ENCODE data around the gene ITIH3. TPM values are rescaled to one million over a fixed set of nuclear protein-coding genes. Genes with fewer than 3 reads are reported as not detected.

ITIH3 gene
- total RNA-seq, 1 experiment from 2014 or later = 0.67 TPM

GRCh38 chr3:52844290-52844975 is 49.8 kb downstream of the ITIH3 start:
- BruUV-seq (replicated peaks) = no TSS peak
- Histone ChIP-seq H3K27ac (ENCODE audit: low read length) (no peak overlapping the region), H3K4me1 (ENCODE audit: control insufficient read depth, insufficient read depth, low read length) (no peaks in the 10 kb centered on the region), H3K4me3 (ENCODE audit: low read depth in 2 of 2, low read length in 2 of 2) (no peak overlapping the region), H3K27me3 (ENCODE audit: control insufficient read depth, insufficient read depth, low read length) (no peaks in the 10 kb centered on the region), H3K36me3 (ENCODE audit: control insufficient read depth, insufficient read depth, low read length) (no peaks in the 10 kb centered on the region), H3K9me3 (ENCODE audit: control insufficient read depth, insufficient read depth, low read depth, low read length) (no peaks in the 10 kb centered on the region)
- CTCF ChIA-PET = interaction anchor here (0.6 kb wide), 1 partner anchor 235 kb away, joined by 4 read pairs; no protein-coding TSS in a partner anchor
- in situ Hi-C loops (cut with HindIII; ENCODE audit: low pct_unique_long_range_greater_than_20kb, low sequenced_read_pairs) (no loop called here), intact Hi-C loops (cut with micrococcal nuclease; ENCODE audit: unreplicated experiment) (no loop called here)
- TF ChIP-seq REST (IDR thresholded peaks at IDR 0.05; ENCODE audit: insufficient read depth in 1 of 2, low read depth in 2 of 2, low read length in 1 of 2) = no peak
- no peak for TF ChIP-seq POLR2AphosphoS5 (IDR thresholded peaks at IDR 0.05; ENCODE audit: low read depth, low read length)
- TF ChIP-seq SIN3A (IDR thresholded peaks at IDR 0.05; ENCODE audit: borderline replicate concordance, insufficient read depth, low read depth, low read length) = no peak
- no peak for TF ChIP-seq CTCF (IDR thresholded peaks at IDR 0.05)
- TF ChIP-seq TCF7L2 (IDR thresholded peaks at IDR 0.05; ENCODE audit: low read depth, low read length) = no peak
- ATAC-seq (no peak), DNase-seq (ENCODE audit: low read depth, low spot score) (no peak)
- POLR2A ChIA-PET = no interaction called here

- H3K4me3 ChIP-seq (ENCODE audit: low read depth in 2 of 2, low read length in 2 of 2) = no peak overlapping the region
- POLR2A ChIA-PET = no interaction called here
- DNase-seq (ENCODE audit: low read depth, low spot score) (no peak), ATAC-seq (no peak)
- no peaks in the 10 kb centered on the region for H3K9me3 ChIP-seq (ENCODE audit: control insufficient read depth, insufficient read depth, low read depth, low read length)
- no TSS peak for BruUV-seq (replicated peaks)
- no peak overlapping the region for H3K27ac ChIP-seq (ENCODE audit: low read length)
- H3K4me1 ChIP-seq (ENCODE audit: control insufficient read depth, insufficient read depth, low read length) = no peaks in the 10 kb centered on the region
- no peaks in the 10 kb centered on the region for H3K36me3 ChIP-seq (ENCODE audit: control insufficient read depth, insufficient read depth, low read length)
- intact Hi-C loops (cut with micrococcal nuclease; ENCODE audit: unreplicated experiment) = no loop called here
- H3K27me3 ChIP-seq (ENCODE audit: control insufficient read depth, insufficient read depth, low read length) = no peaks in the 10 kb centered on the region
- TF ChIP-seq CTCF (IDR thresholded peaks at IDR 0.05) (no peak), REST (IDR thresholded peaks at IDR 0.05; ENCODE audit: insufficient read depth in 1 of 2, low read depth in 2 of 2, low read length in 1 of 2) (no peak), SIN3A (IDR thresholded peaks at IDR 0.05; ENCODE audit: borderline replicate concordance, insufficient read depth, low read depth, low read length) (no peak), TCF7L2 (IDR thresholded peaks at IDR 0.05; ENCODE audit: low read depth, low read length) (no peak)
- CTCF ChIA-PET = interaction anchor here (0.5 to 0.6 kb wide), 2 partner anchors 125 to 234 kb away, joined by 4 read pairs; no protein-coding TSS in a partner anchor
- in situ Hi-C loops (cut with HindIII; ENCODE audit: low pct_unique_long_range_greater_than_20kb, low sequenced_read_pairs) = no loop called here
Measured at GRCh38 chr3:52845157-52845556, 50.6 kb downstream of the ITIH3 start.
